Skin of body (tissue), 2 donors: ENCODE measurements around the gene CAPN5. TPM values are rescaled to one million over a fixed set of nuclear protein-coding genes. Genes with fewer than 3 reads are reported as not detected.
"Not testable (repeated sequence)": the region's sequence is repeated elsewhere in the genome, so short reads cannot be mapped to it uniquely, and the experiment has no call there.

Experiments
- DNase-seq: peaks from one replicate; lab custom pipeline; 2025; lab: John Stamatoyannopoulos, UW
- total RNA-seq: library from RNA; depleted of rRNA; stranded (reverse); fragments of >200 nt; gene quantifications from one replicate; pipeline ENCODE4 v1.2.3, GENCODE V29; 2014

CAPN5 gene
- total RNA-seq, result 8.2 TPM

DNA sequence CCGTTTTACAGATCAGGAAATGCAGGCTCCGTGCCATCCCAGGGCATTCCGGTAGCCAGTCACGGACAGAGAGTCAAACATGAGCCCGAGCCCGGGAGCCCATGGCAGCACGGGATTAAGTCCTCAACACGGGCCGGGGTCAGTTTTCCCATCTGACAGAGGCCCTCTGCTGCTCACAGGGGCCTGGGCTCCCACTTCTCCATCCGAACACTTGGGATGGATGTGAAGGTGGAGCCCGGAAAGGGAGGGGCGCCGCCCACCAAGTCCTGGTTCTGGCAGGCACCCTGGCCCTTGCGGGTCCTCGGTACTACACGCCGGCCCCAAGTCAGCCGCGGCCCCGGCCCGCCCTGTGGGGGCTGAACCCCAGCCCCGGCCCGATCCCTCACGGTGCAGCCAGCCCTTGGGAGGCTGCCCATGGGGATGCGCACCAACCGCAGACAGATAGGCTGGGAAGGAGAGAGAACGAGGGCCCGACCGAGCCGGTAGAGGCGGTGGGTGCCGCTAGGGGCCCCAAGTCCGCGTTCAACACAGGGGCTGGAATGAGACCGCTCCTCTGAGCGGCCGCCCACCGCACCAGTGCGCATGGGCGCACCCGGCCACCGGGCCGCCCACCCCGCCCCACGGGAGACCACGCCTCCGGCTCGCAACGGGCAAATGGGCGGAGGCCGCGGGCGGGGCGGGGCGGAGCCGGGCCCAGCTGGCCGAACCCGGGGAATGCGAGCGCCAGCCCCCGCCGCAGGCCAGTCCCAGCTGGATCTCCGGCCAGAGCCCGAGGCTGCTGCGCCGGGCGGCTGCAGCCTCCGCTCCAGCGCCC, at the start of gene CAPN5:
TSS of gene CAPN5 (plus strand) at position 743 of the 814 bp plus-strand sequence. CDS start 17,916 bp downstream, outside the sequence.
- peak; percentile 91 for DNase-seq

- not testable (repeated sequence) for DNase-seq
Observed at GRCh38 chr11:77018396-77018924, 48.3 kb upstream of the CAPN5 start.

DNA sequence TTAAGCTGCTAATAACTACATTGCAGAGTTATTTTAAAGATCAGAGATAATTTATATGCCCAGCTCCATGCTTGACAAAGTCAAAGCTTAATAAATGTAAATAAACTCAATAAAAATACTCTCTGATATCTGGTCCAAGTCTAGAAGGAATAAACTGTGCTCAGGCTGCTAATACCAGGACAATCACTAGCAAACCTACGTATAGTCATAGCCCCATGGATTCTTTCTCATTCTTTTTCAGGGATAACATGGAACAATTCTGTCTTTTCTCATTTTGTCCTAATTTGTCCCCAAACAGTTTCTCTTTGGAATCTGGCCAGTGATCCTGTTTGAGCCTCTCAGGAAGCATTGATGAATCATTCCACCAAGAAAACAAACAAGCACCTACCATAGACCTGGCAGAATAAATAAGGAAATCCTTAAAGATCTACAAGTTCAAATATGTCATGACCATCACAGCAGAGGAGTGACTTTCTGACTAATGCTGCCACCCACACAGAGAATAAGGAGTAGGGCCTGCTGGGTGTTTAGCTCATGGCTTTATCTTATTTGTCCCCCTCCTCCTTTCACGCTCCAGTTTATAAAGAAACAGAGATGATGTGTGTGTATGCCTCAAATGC, 46.7 kb upstream of the CAPN5 start:
- DNase-seq, result no peak

- no peak for DNase-seq
Observed at GRCh38 chr11:77020734-77021133, 46.0 kb upstream of the CAPN5 start.

DNA sequence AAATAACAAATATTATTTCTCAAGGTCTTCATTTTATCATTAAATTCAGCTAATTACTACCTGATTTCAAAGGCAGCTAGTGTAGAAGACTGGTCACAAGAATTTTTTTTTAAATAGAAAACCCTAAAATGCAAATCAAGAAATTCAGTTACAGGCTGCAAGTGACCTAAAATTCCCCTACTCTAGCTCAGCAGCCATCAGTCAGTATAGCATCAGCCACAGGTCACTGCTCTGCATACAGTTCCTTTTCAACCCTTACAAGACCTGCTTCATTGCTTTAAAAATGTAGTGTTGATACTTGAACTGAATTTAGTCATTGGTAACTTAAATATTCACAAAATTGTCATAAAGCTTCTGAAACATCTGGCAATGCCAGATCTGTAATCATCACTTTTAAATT, 42.0 kb upstream of the CAPN5 start:
- no peak for DNase-seq

- no peak for DNase-seq
Observed at GRCh38 chr11:77026221-77026620, 40.5 kb upstream of the CAPN5 start.

DNA sequence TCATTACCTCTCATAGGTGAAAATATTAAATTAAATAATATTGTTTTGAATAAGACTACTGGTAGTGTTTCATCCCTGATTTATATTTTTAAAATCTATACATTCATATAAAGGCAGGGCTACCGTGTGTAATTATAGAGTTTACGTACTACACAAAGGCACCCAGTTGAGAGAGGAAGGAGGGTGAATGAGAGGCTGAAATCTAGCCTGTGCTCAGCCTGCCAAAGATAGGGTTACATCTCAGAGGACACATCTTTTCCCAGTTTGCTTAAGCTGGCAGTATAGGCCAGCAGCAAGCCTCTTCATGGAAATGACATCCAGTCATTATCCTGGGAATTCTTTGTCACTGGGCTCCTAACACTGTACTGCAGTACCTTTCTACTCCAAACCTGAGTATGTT, 40.0 kb upstream of the CAPN5 start:
- DNase-seq, result no peak

DNA sequence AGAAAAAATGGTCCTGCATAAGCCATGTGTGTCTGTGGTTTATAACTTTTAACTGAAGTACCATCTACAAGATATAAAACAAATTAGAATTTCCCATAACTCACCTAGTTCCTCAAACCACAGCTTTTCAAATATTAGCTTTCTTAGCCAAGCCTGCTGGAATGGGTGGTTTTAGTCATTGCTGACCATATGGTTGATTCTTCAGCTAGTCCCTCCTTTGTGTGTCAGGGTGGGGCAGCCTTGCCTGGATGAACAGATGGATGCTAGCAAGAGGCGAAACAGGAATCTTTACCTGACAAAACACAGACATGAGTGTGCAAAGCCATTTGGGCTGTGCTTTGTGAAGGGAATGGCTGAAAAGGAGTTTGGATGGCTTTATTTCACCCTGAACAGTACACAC, 39.5 kb upstream of the CAPN5 start:
- no peak for DNase-seq

GRCh38 chr11:77029829-77030228, 36.9 kb upstream of the CAPN5 start:
- no peak for DNase-seq

DNA sequence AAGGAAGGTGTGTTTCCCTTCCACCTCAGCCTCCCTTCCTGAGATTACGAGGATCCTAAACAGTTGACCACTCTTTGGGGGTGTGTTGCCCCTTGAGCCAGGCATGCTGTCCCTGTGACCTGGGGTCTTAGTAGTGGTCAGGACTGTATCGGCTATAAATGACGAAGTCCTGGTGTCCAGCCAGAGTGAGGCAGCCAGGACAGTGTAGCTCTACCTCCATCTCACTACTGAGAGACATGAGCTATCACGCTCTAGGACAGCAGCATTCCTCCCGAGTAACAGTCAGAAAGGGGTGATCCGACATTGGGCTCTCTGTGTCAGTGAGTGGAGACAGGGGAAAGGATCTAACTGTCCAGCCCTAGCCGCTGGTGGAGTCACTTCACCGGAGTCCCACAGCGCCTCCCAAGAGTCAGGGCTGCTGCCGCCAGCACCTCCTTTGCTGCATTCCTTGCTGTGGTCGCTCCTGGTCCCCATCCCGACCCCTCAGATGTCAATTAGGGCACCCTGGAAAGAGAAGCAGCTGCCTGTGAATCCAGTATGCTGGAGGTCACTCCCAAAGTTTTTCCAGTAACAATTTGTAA, 35.8 kb upstream of the CAPN5 start:
- no peak for DNase-seq

DNA sequence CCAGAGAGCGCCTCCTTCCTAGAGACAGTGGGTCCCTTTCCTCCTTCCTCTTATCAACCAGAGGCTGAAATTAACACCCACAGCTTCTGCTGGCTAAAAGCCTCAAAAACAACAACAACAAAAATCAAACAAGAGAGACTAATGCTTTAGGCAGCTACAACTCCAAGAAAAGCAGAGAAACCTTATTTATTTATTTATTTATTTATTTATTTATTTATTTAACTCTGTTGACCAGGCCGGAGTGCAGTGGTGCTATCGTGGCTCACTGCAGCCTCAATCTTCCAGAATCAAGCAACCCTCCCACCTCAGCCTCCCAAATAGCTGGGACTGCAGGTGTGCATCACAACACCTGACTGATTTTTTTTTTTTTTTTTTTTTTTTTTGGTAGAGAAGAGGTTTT, 35.2 kb upstream of the CAPN5 start:
- DNase-seq, result no peak

- DNase-seq, result no peak
Observed at GRCh38 chr11:77035039-77035438, 31.7 kb upstream of the CAPN5 start.

GRCh38 chr11:77035580-77035979, 31.2 kb upstream of the CAPN5 start:
- DNase-seq, result no peak

DNA sequence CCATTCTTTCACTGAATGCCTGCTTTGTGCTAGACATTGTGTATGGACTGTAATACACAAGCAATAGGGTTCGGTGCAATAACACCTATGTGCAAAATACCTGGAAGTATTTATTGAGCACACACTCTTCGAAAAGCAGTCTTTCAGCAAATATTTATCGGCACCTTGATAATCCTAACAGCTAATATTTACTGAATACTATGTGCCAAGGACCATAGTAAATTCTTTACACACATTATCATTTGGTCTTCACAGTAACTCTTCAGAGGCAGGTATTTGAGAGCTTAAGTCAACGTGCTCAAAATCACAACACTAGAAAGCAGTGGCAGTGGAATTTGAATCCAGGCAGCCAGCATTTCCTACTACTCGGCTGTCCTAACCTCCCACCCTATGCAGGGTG, 30.4 kb upstream of the CAPN5 start:
- no peak for DNase-seq

GRCh38 chr11:77037057-77037456, 29.7 kb upstream of the CAPN5 start:
- DNase-seq, result no peak

DNA sequence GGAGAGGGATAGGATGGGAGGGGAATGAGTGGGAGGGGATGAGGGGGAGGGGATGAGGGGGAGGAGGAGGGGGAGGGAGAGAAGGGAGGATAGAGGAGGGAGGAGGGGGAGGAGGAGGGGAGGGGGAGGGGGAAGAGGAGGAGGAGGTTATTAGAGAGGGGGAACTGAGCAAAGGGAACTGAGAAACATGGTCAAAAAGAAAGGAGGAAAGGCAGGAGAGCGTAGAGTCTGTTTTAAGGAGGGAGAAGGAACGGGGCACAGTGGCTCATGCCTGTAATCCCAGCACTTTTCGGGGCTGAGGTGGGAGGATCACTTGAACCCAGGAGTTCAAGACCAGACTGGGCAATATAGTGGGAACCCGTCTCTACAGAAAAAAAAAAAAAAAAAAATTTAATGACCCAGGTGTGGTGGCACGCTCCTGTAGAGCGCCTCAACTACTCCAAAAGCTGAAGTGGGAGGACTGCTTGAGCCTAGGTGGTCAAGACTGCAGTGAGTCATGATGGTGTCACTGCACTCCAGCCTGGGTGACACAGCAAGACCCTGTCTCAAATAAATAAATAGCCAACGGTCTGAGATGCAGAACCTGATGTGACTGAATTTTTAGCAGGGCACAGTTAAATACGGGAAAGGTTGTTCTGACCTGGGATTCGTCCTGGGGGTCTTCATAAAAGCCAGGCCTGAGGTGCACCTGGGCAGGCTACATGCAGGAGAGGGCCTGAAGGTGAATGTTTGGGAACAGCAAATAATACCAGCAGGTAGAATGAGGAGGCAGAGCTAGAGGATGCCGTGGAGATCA, 28.5 kb upstream of the CAPN5 start:
- no peak for DNase-seq

GRCh38 chr11:77038825-77039326, 27.9 kb upstream of the CAPN5 start:
- DNase-seq, result no peak

- no peak for DNase-seq
Observed at GRCh38 chr11:77039491-77040400, 27.0 kb upstream of the CAPN5 start.

DNA sequence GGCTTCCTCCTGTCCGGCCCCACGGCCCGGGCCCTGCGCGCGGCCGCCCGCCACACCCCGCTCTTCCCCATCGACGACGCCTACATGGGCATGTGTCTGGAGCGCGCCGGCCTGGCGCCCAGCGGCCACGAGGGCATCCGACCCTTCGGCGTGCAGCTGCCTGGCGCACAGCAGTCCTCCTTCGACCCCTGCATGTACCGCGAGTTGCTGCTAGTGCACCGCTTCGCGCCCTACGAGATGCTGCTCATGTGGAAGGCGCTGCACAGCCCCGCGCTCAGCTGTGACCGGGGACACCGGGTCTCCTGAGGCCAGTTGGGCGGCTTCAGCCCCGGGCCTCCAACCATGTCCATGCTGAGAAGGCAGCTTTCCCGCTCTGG, 26.4 kb upstream of the CAPN5 start:
- no peak for DNase-seq

- no peak for DNase-seq
Observed at GRCh38 chr11:77040889-77041288, 25.9 kb upstream of the CAPN5 start.
